GM12874 (cell line): ENCODE data around the gene PTPRE.
A peak's percentile ranks its signal among the peaks of the same experiment; 100 is the strongest.

Experiments used
- TF ChIP-seq, protein P1 (sequence below): IDR thresholded peaks from 2 replicates; pipeline ENCODE4 v1.5.1; 2011; ENCODE audit warnings: low read depth, mild to moderate bottlenecking, control low read depth, low read length, moderate library complexity; ENCODE audit not compliant: insufficient read depth

The PTPRE gene

DNA sequence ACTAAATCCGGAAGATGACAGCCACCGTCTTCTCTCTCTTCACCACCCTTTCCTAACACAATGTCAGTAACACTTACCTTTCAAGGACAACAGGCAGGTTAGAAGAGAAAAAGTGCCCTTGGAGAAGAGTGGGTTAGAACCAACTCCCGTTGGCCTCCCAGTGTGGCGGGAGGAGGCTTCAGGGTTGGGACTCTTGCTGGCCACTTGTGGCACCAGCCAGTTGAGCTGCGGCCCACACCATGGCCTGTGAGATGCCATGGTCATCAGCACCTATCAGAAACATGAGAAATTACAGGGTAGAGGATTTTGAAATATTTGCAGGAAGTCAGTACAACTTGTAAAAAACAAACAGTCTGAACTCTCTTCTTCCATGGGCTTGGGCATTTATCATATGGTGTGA, 125.6 kb downstream of the PTPRE start:
- TF ChIP-seq, protein P1, sequence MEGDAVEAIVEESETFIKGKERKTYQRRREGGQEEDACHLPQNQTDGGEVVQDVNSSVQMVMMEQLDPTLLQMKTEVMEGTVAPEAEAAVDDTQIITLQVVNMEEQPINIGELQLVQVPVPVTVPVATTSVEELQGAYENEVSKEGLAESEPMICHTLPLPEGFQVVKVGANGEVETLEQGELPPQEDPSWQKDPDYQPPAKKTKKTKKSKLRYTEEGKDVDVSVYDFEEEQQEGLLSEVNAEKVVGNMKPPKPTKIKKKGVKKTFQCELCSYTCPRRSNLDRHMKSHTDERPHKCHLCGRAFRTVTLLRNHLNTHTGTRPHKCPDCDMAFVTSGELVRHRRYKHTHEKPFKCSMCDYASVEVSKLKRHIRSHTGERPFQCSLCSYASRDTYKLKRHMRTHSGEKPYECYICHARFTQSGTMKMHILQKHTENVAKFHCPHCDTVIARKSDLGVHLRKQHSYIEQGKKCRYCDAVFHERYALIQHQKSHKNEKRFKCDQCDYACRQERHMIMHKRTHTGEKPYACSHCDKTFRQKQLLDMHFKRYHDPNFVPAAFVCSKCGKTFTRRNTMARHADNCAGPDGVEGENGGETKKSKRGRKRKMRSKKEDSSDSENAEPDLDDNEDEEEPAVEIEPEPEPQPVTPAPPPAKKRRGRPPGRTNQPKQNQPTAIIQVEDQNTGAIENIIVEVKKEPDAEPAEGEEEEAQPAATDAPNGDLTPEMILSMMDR: no peak

DNA sequence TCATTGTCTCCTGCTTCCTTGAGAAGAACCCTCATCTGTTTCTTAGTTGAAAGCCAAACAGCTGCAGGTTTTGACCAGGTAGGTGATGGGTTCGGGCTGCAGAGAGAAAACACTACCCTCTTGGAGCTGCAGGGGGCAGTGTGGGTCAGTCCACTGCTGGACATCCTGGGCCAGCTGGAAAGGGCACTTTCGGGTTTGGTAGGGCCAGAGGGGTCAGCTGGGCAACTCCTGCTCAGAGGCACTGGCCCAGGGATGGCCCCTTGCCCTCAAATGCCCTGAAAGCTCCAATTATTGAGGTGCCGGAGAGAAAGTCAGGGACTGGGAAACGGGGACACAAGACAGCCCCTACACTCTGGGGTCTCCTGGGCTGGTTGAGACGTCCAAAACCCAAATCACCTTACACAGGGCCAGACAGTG, 128.7 kb downstream of the PTPRE start:
- TF ChIP-seq, protein P1: peak; percentile 87

GRCh38 chr10:128036011-128036615, 129.2 kb downstream of the PTPRE start:
- TF ChIP-seq, protein P1: no peak

- TF ChIP-seq, protein P1: no peak
These were observed 130.0 kb downstream of the PTPRE start for GRCh38 chr10:128036746-128037543.

- TF ChIP-seq, protein P1: no peak
These were observed 133.2 kb downstream of the PTPRE start for GRCh38 chr10:128040096-128040495.

DNA sequence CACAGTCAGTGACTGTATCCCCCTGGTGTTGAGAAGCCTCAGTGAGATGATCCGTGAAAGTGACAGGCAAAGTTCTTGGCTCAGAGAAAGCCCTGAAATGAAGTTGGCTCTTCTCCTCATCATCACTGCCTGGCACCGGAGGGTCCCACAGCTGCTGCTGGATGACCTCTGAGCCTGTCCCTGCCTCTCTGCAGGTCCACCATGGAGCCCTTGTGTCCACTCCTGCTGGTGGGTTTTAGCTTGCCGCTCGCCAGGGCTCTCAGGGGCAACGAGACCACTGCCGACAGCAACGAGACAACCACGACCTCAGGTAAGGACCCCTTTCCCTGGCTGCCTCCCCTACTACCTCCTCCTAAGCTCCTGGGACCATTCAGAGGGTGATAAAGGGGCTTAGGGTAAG, 133.8 kb downstream of the PTPRE start:
- TF ChIP-seq, protein P1: no peak

GRCh38 chr10:128042131-128042610, 135.3 kb downstream of the PTPRE start:
- TF ChIP-seq, protein P1: no peak
